DMS53 treated with DMSO at 0.1 percent for 48 hours (cell line): ENCODE results near the gene MRPL3.
A peak's percentile ranks its signal among the peaks of the same experiment; 100 is the strongest.
"Not testable (repeated sequence)": the region's sequence is repeated elsewhere in the genome, so short reads cannot be mapped to it uniquely, and the experiment has no call there.

Experiments used
- DNase-seq: peaks from one replicate; lab custom pipeline; 2025; ENCODE audit not compliant: unreplicated experiment; lab: John Stamatoyannopoulos, UW

MRPL3 gene

DNA sequence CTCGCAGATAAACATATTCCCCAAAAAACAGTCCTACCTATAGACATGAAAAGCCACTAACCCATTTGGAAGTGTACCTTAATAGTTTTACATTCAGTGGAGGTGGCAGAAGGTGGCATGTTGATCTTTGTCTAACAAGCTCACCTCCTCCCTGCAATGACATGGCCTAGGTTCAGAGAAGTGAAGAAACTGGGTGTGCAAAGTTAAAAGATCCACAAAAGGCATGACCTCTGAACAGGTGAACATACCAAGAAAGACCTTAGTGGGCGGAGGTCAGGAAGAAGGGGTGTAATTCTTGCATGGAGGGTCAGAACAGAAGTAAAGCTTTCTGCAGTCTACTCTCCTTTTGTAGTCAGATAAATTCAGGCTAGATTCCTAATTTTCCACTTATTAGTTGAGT lies 822 bp downstream of the MRPL3 start:
- DNase-seq, result no peak

DNA sequence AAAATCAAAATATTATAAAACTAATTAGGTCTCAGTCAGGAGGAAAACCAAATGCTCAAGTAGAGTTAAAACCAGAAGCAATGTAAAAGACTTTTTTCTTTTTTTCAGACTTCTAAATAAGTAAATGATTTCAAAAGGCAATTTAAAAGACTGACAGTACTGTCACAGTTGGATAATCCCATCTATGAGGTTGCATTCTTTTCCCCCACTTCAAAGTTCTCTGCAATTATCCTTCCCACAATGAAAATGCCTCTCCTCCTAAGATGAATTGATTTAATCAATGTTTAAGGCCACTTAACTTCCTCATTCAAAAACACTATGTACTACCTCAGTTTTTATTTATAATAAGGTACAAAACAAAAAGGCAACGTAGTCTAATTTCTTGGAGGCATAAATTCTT lies 8.1 kb downstream of the MRPL3 start:
- DNase-seq, result no peak

DNA sequence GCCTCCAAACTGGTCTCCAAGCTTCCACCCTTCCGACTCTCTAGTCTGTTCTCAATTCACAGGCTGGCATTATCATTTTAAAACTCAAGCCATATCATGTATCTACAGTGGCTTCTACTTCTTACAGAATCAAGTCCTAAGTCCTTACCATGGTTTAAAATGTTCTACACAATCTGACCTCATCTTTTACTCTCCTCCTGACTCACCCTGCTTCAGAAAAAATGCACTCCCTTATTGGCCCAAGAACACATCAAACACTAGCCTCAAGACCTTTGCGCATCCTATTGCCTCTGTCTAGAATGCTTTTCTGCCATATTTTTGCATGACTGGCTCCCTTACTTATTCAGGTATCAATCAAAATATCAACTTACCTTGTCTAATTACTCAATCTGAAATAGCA lies 11.0 kb downstream of the MRPL3 start:
- no peak for DNase-seq

DNA sequence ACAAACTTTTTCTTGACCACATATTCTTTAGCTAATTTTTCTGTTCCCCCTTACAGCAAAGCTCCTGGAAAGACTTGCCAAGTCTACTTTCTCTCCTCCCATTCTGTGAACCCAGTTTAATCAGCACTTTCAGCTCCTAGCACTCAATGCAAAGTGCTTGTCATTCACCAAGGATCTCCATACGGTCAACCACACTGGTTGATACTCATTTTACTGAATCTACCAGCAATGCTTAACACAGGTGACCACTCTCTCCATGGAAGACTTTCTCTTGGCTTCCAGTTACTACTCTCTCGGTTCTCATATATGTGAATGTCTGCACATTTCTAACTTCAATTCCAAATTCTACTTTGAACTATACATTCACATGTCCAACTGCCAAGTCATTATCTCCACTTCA lies 11.7 kb downstream of the MRPL3 start:
- DNase-seq, result no peak

DNA sequence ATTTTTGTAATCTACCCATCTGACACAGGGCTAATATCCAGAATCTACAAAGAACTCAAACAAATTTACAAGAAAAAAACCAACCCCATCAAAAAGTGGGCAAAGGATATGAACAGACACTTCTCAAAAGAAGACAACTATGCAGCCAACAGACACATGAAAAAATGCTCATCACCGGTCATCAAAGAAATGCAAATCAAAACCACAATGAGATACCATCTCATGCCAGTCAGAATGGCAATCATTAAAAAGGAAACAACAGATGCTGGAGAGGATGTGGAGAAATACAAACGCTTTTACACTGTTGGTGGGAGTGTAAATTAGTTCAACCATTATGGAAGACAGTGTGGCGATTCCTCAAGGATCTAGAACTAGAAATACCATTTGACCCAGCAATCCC lies 16.2 kb downstream of the MRPL3 start:
- DNase-seq, result not testable (repeated sequence)

DNA sequence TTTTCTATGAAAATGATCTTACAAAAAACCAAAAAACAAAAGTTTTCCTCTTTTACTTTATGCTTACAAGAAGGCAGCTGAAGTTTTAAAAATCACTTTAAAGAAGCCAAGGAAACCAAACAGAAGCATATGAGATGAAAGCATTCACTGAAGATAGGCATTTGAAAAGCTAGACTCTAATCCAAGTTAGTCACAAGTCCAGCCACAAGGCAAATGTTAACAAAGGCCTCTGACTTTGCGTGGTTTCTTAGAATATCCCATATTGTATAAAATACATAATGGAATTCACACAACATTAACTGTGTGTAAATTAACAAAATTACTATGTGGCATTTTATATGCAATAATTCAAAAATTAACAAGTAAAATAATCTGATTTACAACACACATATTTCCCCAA lies 17.7 kb downstream of the MRPL3 start:
- no peak for DNase-seq

DNA sequence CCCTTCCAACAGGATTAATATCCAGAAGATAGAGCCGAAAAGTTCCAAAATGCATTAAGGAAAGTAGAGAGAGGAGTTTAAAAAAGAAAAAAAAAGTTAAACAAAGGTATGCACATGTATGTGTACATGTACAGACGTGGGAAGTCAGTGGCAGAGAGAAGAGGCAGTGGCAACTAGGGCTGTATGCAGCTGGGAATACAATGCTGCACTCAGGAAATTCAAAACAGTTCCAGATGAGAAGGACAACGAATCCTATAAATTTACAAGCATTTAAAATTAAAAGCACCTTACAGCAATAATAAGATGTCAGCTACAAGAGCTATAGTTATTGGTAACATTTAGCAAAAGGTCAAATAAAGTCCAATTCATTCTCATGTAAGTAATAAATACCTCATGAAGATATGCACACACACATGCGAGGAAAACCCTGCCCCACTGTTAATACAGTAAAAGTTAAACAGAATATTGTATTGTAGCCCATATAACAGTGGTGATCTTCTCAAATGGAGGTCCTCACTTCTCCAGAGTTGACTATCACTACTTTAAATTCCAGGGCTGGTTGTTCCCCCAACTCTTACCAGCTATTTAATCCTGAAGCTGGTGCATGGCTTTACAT lies 18.2 kb downstream of the MRPL3 start:
- DNase-seq, result no peak

DNA sequence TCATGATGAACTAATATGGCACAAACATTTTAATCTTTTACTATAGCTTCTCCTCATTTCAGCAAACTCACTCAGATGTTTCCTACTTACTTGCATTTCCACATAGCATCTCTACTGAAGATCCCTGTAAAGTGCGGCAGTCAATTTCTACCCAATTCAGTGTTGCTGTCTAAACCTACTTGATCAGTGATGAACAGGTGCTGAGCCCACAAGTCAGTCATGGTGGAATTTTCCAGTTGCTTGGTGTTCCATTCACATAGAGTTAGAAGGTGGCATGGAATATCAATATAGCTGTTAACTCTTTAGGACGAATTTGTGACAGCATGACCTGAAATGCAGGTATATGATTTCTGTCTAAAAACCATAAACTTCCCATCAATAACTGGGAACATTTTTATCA lies 22.7 kb downstream of the MRPL3 start:
- DNase-seq, result no peak

DNA sequence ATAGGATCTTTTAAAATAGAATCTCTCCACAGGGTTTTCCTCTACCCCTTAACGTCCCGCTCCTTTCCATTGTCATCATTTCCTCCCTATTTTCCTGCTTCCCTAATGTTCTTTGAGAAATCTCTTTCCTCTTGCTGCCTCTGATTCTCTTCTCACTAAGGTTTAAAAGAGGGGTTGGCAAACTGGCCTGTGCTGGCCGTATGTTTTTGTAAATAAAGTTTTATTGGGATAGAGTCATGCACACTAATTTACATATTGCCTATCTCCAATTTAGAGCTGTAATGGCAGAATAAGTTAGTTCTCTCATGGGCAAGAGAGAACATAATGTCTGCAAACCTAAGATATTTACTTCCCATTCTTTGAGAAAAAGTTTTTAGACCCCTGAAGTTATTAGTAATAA lies 25.0 kb downstream of the MRPL3 start:
- no peak for DNase-seq

DNA sequence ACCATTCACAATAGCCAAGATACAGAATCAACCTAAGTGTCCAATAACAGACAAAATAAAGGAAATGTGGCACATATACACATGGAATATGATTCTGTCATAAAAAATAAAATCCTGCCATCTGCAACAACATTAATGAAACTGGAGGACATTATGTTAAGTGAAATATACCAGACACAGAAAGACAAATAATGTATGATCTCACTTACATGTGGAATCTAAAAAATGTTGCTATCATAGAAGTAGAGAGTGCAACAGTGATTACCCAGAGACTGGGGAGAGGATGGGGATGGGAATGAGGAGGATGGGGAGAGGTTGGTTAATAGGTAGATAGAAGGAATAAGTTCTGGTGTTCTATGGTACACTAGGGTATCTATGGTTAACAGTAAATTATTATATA lies 28.7 kb downstream of the MRPL3 start:
- no peak for DNase-seq

DNA sequence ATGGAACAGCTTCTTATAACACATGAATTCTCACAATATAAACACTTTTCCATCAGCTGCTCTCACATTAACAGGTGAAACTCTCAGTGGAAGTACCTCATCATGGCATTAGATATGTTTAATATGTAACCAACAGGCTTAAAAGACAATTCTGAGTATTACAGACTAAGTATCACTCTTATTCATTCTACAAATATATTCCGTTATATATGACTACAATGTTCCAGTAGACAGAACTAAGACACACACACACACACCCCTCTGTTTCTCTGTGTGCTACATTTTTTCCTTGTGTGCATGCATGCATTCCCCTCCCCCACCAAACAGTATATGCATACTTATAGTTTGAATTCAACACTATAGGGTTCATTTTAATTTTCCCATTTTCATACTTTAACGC lies 32.4 kb downstream of the MRPL3 start:
- no peak for DNase-seq

DNA sequence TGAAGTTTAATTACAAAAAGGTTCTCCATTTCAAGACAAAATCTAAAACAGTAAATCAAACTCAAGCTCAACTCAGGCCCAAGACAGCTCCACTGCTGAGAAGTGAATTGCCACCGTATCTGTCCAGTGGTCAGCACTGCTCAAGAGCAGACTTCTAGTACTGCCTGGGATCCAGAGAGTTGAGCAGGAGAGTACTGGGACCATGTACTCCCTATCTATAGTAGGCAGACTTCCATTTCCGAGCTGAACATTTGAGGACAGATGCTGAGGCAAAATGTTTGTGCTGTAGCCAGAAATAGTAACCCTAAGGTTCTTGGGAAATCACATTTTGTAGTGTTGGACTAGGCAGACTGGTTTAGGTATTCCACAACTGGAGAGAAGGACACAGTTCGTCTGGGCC lies 44.1 kb downstream of the MRPL3 start:
- no peak for DNase-seq

DNA sequence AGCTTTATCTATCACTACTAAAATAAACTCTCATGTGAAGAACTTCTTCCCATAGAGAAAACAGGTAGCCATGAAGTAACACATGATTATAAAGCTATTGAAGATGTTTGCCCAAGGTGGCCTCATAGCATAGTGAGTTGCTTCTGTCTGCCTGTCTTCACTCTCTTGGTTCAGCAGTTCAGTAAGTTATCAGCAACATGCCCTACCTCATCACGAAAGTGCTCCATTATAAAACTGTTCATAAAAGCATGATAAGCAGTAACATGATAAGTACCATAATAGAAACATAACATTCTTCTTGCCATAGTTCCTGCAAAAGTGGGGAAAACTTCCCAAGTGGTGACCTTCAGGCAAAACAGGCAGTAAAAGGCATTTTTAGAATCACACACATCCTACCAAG lies 45.6 kb downstream of the MRPL3 start:
- no peak for DNase-seq

DNA sequence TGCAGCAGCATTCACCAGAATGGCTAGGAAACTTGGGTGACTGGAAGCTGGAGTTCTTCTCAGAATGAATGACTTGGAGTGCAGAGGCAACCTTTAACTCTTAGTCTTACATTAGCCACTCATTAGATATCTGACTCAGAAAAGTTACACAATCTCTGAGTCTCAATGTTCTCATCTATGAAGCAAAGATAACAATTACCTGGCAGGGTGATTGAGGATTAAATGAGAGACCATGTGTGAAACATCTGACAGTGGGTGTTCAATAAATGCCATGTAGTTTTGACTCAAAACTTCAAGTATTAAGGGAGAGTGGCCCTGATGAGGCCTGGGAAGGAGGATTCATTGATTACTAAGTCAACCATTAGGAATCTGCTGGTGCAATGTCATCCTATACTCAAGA lies 48.3 kb downstream of the MRPL3 start:
- DNase-seq, result no peak

DNA sequence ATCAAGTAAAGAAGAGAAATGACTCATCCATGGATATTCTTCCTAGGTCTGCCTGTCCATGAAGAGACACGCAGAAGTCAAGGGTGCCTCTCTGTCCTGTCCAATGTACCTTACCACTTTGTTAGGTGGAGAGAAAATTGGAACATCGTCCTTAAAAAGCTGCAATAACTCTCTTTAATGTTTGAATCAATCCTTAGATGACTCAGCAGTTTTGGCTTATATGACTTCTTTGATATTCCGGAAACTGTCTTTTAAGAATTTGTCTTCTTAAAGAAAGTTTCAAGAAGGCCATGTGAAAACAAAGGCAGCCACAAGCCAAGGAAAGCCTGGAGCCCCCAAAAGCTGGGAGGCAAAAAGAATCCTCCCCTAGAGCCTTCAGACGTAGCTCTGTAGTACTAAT lies 49.2 kb downstream of the MRPL3 start:
- no peak for DNase-seq

DNA sequence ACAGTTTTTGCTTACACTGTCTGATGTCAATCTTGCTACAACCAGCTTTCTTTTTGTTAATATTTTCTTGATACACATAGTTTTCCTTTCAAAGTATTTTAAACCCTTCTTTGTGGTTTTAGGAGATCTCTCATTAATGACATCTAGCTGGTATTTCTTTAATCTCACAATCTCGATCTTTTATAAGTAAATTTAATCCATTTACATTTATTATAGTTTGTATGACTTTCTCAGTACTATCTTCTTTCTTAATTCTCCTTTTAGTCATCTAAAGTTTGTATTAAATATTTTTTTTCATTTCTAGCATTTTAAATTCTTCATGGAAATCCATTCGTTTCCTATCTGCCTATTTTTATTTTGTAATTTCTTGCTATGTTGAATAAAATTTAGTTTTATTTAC lies 55.4 kb downstream of the MRPL3 start:
- no peak for DNase-seq

DNA sequence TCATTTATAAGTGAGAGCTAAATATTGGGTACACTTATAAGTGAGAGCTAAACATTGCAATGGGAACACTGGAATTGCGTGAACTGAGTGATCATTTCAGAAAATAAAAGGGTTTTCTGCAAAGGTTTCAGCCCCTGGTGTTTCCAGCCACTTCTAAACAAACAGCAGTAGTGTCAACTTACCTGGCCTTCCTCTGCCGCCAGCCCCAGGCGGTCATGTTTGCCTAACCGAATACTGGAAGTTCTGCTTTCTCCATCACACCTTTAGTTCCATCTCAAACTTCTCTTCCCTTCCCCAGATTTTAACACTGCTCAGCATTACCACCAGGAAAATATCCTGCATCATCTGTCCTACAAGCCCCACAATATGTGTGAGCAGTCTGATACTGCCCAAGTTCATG lies 58.6 kb downstream of the MRPL3 start:
- peak; percentile 1 for DNase-seq

DNA sequence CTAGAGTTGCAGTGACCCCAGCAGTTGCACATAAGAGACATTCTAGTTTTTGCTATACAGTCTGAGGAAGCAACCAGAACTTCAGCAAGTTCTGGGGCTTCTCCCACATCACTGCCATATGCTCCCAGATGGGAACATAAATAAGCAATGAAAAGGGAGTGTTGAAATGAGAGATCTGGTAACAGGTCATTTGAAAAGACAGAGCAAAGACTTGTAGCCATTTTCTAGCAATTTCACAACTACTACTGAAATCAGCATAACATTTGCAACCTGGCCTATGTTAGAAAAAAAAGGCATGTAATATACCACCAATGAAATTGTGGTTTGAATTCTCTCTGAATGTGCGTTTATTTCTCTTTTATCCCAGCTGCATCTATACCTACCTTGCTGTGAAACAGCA lies 63.7 kb downstream of the MRPL3 start:
- no peak for DNase-seq

DNA sequence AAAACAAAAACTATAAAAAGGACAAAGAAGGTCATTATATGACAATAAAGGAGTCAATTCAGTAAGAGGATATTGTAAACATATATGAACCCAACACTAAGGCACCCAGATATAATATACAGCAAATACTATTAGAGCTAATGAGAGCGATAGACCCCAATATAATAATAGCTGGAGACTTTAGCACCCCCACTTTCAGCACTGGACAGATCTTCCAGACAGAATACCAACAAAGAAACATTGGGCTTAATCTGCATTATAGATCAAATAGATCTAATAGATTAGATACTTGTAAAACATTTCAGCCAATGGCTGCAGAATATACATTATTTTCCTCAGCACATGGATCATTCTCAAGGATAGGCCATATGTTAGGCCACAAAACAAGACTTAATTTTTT lies 67.8 kb downstream of the MRPL3 start:
- DNase-seq, result no peak

DNA sequence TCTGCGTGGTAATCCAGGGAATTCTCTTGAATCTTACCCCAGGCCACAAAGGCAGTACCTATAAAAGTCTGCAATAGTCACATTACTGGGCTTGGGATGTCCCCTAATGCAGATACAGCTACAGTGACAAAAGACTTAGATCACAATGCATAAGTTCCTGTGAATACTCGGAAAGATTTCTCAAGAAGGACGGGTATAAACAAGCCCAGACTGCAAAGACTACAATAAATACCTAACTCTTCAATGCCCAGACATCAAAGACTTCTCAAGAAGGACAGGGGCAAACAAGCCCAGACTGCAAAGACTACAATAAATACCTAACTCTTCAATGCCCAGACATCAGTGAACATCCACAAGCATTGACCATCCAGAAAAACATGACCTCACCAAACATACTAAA lies 70.3 kb downstream of the MRPL3 start:
- DNase-seq, result no peak

DNA sequence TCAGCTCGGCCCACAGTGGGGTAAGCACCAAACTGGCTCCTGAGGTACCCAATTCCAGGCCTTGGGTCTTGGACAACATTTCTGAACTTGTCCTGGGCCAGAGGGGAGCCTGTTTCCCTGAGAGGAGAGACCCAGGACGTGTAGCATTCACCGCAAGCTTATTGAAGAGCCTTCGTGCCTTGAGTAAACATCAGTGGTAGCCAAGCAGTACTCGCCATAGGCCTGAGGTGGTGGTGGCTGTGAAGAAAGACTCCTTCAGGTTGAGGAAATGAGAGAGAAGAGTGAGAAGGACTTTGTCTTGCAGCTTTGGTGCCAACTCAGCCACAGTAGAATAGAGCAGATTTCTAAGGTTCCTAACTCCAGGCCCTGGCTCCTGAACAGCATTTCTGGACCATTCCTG lies 71.0 kb downstream of the MRPL3 start:
- no peak for DNase-seq

DNA sequence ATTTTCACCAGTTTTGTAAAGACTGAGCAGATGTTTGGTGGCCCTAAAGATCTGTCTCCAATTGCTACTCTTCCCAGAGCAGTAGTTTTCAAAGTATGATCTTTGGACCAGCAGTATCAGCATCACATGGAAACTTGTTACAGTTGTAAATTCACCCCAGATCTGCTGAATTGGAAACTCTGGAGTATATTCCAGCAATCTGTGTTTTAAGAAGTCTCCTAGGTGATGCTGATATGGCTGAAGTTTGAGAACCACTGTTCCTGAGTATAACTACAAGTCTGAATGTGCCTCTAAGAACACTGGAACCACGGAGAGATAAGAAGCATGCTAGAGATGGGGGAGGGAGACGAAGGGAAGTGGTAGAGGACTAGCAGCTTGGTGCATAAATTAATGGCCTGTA lies 75.5 kb downstream of the MRPL3 start:
- no peak for DNase-seq

DNA sequence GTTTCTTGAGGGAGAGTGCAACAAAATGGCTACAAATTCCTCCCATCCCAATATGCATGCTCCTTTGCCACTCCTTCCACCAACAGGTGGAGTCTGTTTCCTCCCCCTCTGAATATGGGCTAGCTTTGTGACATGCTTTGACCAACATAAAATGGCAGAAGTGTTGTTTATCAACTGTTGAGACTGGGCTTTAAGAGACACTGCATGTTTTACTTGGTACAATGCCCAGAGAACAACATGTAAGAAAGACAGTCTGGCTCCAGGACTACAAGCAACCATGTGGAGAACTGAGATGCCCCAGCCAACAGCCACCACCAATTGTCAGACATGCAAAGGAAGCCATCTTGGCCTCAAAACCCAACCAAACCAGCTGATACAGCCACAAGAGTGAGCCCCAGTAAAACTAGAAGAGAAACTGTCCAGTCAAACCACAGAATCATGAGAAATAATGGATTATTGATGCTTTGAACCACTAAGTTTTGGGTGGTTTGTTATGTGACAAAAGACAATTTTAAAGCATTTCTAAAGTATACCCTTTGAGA lies 80.7 kb downstream of the MRPL3 start:
- no peak for DNase-seq

DNA sequence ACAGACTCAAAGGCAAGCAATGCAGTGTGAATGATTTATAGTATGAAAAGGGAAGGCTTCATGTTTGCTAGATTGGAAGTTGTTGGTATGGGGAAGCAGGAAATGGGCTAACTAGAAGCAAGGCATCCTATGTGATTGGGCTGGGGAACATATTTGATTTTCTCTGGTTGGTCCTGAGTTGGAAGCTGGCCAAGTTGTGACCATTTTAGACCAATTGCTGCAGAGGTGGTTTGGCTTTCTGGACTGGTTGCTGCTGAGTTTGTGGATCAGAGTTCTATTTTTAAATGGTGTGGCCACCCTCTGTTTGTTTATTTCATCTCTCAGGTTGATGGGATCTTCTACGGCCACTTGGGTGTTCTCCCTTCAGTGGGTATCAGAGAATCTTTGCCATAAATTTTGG lies 81.5 kb downstream of the MRPL3 start:
- no peak for DNase-seq
